ENCODE measurements around the gene SIX3. TPM values are rescaled to one million over a fixed set of nuclear protein-coding genes. Genes with fewer than 3 reads are reported as not detected.

The SIX3 gene
- total and polyA plus RNA-seq, 2 donors (not counting 3 experiments of a cell fraction or from before 2014, with no cell fraction given), result not detected

GRCh38 chr2:44937688-44938240 lies 3.7 kb upstream of the SIX3 start:
- H3K36me3 ChIP-seq (ENCODE audit: control insufficient read depth in 2 of 2, extremely low read depth in 1 of 2, insufficient read depth in 2 of 2, low read length in 2 of 2), result no peaks in the 10 kb centered on the region
- H3K27me3 ChIP-seq (ENCODE audit: control insufficient read depth in 2 of 2, insufficient read depth in 2 of 2, low read length in 2 of 2), result peaks cover 82 to 93% of the 10 kb centered on the region in 2 experiments
- H2AFZ ChIP-seq (ENCODE audit: low read depth, low read length), result no peak overlapping the region
- H3K4me2 ChIP-seq (ENCODE audit: insufficient read depth, low read length), result no peak overlapping the region
- POLR2A ChIA-PET, result no interaction called here
- H3K9me3 ChIP-seq (replicated peaks; ENCODE audit: control insufficient read depth, insufficient read depth, low read length), result no peaks in the 10 kb centered on the region
- no peak for DNase-seq (ENCODE audit: low read depth, low spot score)
- no peak overlapping the region for H3K4me3 ChIP-seq (replicated peaks in 1 of 3; ENCODE audit: insufficient read depth in 1 of 3, low read depth in 1 of 3, low read length in 3 of 3)
- CTCF ChIA-PET, result interaction anchor here (0.8 to 2.7 kb wide), 6 partner anchors 10 to 545 kb away, joined by 3 to 10 read pairs (median 4); no protein-coding TSS in a partner anchor
- dilution Hi-C loops (cut with MboI; ENCODE audit: extremely low pct_ligation_motif_present, low sequenced_read_pairs) (no loop called here), intact Hi-C loops (cut with micrococcal nuclease) (no loop called here)
- H3K9ac ChIP-seq (replicated peaks; ENCODE audit: extremely low read depth, insufficient read depth, low read length), result no peak overlapping the region
- H3K27ac ChIP-seq (ENCODE audit: insufficient read depth, low read depth, low read length), result no peak overlapping the region
- H4K20me1 ChIP-seq (replicated peaks; ENCODE audit: control insufficient read depth, extremely low read depth, insufficient read depth, low read length), result no peaks in the 10 kb centered on the region
- no peak for FAIRE-seq
- no peaks in the 10 kb centered on the region for H3K9me1 ChIP-seq (replicated peaks; ENCODE audit: control insufficient read depth, extremely low read depth, insufficient read depth, low read length)
- TF ChIP-seq EZH2 (IDR thresholded peaks at IDR 0.05; ENCODE audit: borderline replicate concordance, low read depth, low read length, severe bottlenecking), result peak; percentile 17
- TF ChIP-seq MAX (IDR thresholded peaks at IDR 0.05; ENCODE audit: insufficient read depth, insufficient read length), result no peak
- H3K4me1 ChIP-seq (ENCODE audit: control insufficient read depth, extremely low read depth, insufficient read depth, low read length), result no peaks in the 10 kb centered on the region
- BruUV-seq (replicated peaks), result no TSS peak
- no peaks in the 10 kb centered on the region for H3K79me2 ChIP-seq (ENCODE audit: control insufficient read depth, insufficient read depth, low read length)

- POLR2A ChIA-PET, result no interaction called here
- Histone ChIP-seq H3K4me1 (ENCODE audit: control insufficient read depth, extremely low read depth, insufficient read depth, low read length) (no peaks in the 10 kb centered on the region), H3K27me3 (ENCODE audit: control insufficient read depth in 2 of 2, insufficient read depth in 2 of 2, low read length in 2 of 2) (peaks cover 81 to 93% of the 10 kb centered on the region in 2 experiments), H3K9ac (replicated peaks; ENCODE audit: extremely low read depth, insufficient read depth, low read length) (no peak overlapping the region), H3K4me2 (ENCODE audit: insufficient read depth, low read length) (no peak overlapping the region), H3K79me2 (ENCODE audit: control insufficient read depth, insufficient read depth, low read length) (no peaks in the 10 kb centered on the region), H4K20me1 (replicated peaks; ENCODE audit: control insufficient read depth, extremely low read depth, insufficient read depth, low read length) (no peaks in the 10 kb centered on the region), H3K27ac (ENCODE audit: insufficient read depth, low read depth, low read length) (no peak overlapping the region), H3K36me3 (ENCODE audit: control insufficient read depth in 2 of 2, extremely low read depth in 1 of 2, insufficient read depth in 2 of 2, low read length in 2 of 2) (no peaks in the 10 kb centered on the region), H2AFZ (ENCODE audit: low read depth, low read length) (no peak overlapping the region), H3K9me1 (replicated peaks; ENCODE audit: control insufficient read depth, extremely low read depth, insufficient read depth, low read length) (no peaks in the 10 kb centered on the region), H3K9me3 (replicated peaks; ENCODE audit: control insufficient read depth, insufficient read depth, low read length) (no peaks in the 10 kb centered on the region), H3K4me3 (replicated peaks in 1 of 3; ENCODE audit: insufficient read depth in 1 of 3, low read depth in 1 of 3, low read length in 3 of 3) (no peak overlapping the region)
- FAIRE-seq (no peak), DNase-seq (ENCODE audit: low read depth, low spot score) (no peak)
- TF ChIP-seq GATA2 (IDR thresholded peaks at IDR 0.05; ENCODE audit: insufficient read depth, insufficient read length, low read depth, low read length), result no peak
- TF ChIP-seq POLR2A (IDR thresholded peaks at IDR 0.05; ENCODE audit: low read depth, low read length), result no peak
- TF ChIP-seq CTCF (IDR thresholded peaks at IDR 0.05; ENCODE audit: extremely low read depth in 1 of 2, insufficient read depth in 1 of 2, low read depth in 1 of 2, low read length in 2 of 2), result no peak
- peak; percentile 70 for TF ChIP-seq EZH2 (IDR thresholded peaks at IDR 0.05; ENCODE audit: borderline replicate concordance, low read depth, low read length, severe bottlenecking)
- BruUV-seq (replicated peaks), result no TSS peak
- intact Hi-C loops (cut with micrococcal nuclease), result no loop called here
- CTCF ChIA-PET, result interaction anchor here (0.6 to 2.7 kb wide), 7 partner anchors 11 to 546 kb away, joined by 3 to 10 read pairs (median 4); no protein-coding TSS in a partner anchor
- dilution Hi-C loops (cut with MboI; ENCODE audit: extremely low pct_ligation_motif_present, low sequenced_read_pairs), result no loop called here
Observed at GRCh38 chr2:44938287-44939105, 3.0 kb upstream of the SIX3 start.
